BLaER1 (cell line): ENCODE results near the gene AKR1E2.

Experiments
- H3K27ac ChIP-seq: shearing (Covaris generic); formaldehyde crosslinking; 2 replicates; pipeline ENCODE4 v1.8.1; 2022
- H3K27me3 ChIP-seq: shearing (Covaris generic); formaldehyde crosslinking; 2 replicates; pipeline ENCODE4 v1.8.1; 2022
- H3K36me3 ChIP-seq: shearing (Covaris generic); formaldehyde crosslinking; 2 replicates; pipeline ENCODE4 v1.8.1; 2022
- H3K4me1 ChIP-seq: shearing (Covaris generic); formaldehyde crosslinking; 2 replicates; pipeline ENCODE4 v1.8.1; 2022
- H3K4me2 ChIP-seq: shearing (Covaris generic); formaldehyde crosslinking; 2 replicates; pipeline ENCODE4 v1.8.1; 2022
- H3K4me3 ChIP-seq: shearing (Covaris generic); formaldehyde crosslinking; 2 replicates; pipeline ENCODE4 v1.8.1; 2022
- H3K9ac ChIP-seq: shearing (Covaris generic); formaldehyde crosslinking; 2 replicates; pipeline ENCODE4 v1.8.1; 2022
- H3K9me3 ChIP-seq: shearing (Covaris generic); formaldehyde crosslinking; 2 replicates; pipeline ENCODE4 v1.8.1; 2022
- H4K20me1 ChIP-seq: shearing (Covaris generic); formaldehyde crosslinking; 2 replicates; pipeline ENCODE4 v1.8.1; 2022
- Cebpa-rat ChIP-seq: shearing (Covaris generic); IDR thresholded peaks from 2 replicates; pipeline ENCODE4 v1.8.1; 2022

The AKR1E2 gene

GRCh38 chr10:4838743-4839142, 12.7 kb downstream of the AKR1E2 start:
- H4K20me1 ChIP-seq = no peaks in the 10 kb centered on the region
- H3K36me3 ChIP-seq = no peaks in the 10 kb centered on the region
- H3K4me3 ChIP-seq = no peak overlapping the region
- H3K4me2 ChIP-seq = no peak overlapping the region
- no peaks in the 10 kb centered on the region for H3K27me3 ChIP-seq
- TF ChIP-seq Cebpa-rat = no peak
- H3K9ac ChIP-seq = no peak overlapping the region
- H3K9me3 ChIP-seq = no peaks in the 10 kb centered on the region
- H3K27ac ChIP-seq = no peak overlapping the region
- H3K4me1 ChIP-seq = no peaks in the 10 kb centered on the region

- Histone ChIP-seq H3K9me3 (no peaks in the 10 kb centered on the region), H3K36me3 (no peaks in the 10 kb centered on the region), H3K9ac (no peak overlapping the region), H3K4me1 (no peaks in the 10 kb centered on the region), H3K27ac (no peak overlapping the region), H4K20me1 (no peaks in the 10 kb centered on the region), H3K27me3 (no peaks in the 10 kb centered on the region), H3K4me3 (no peak overlapping the region), H3K4me2 (no peak overlapping the region)
- TF ChIP-seq Cebpa-rat = no peak
Observed at GRCh38 chr10:4839353-4839752, 13.3 kb downstream of the AKR1E2 start.

GRCh38 chr10:4840151-4840550, 14.1 kb downstream of the AKR1E2 start:
- Histone ChIP-seq H3K4me1 (no peaks in the 10 kb centered on the region), H3K4me3 (no peak overlapping the region), H3K27me3 (no peaks in the 10 kb centered on the region), H3K36me3 (no peaks in the 10 kb centered on the region), H3K9me3 (peaks cover 5% of the 10 kb centered on the region), H3K27ac (no peak overlapping the region), H3K9ac (no peak overlapping the region), H3K4me2 (no peak overlapping the region), H4K20me1 (no peaks in the 10 kb centered on the region)
- TF ChIP-seq Cebpa-rat = no peak

GRCh38 chr10:4843525-4844180, 17.6 kb downstream of the AKR1E2 start:
- H3K4me3 ChIP-seq = no peak overlapping the region
- no peak overlapping the region for H3K4me2 ChIP-seq
- no peaks in the 10 kb centered on the region for H3K36me3 ChIP-seq
- H3K27me3 ChIP-seq = no peaks in the 10 kb centered on the region
- H3K9me3 ChIP-seq = peaks cover 5% of the 10 kb centered on the region
- H4K20me1 ChIP-seq = no peaks in the 10 kb centered on the region
- no peak overlapping the region for H3K27ac ChIP-seq
- H3K4me1 ChIP-seq = no peaks in the 10 kb centered on the region
- H3K9ac ChIP-seq = no peak overlapping the region
- no peak for TF ChIP-seq Cebpa-rat

- Histone ChIP-seq H3K4me1 (peaks cover 1% of the 10 kb centered on the region), H4K20me1 (no peaks in the 10 kb centered on the region), H3K9ac (no peak overlapping the region), H3K9me3 (peaks cover 5% of the 10 kb centered on the region), H3K27ac (no peak overlapping the region), H3K4me2 (no peak overlapping the region), H3K36me3 (no peaks in the 10 kb centered on the region), H3K4me3 (no peak overlapping the region), H3K27me3 (no peaks in the 10 kb centered on the region)
- TF ChIP-seq Cebpa-rat = no peak
Observed at GRCh38 chr10:4844864-4845263, 18.9 kb downstream of the AKR1E2 start.

- H3K4me2 ChIP-seq = no peak overlapping the region
- no peak overlapping the region for H3K27ac ChIP-seq
Observed at GRCh38 chr10:4845766-4846165, 19.8 kb downstream of the AKR1E2 start.

GRCh38 chr10:4846775-4847174, 20.8 kb downstream of the AKR1E2 start:
- peaks cover 8% of the 10 kb centered on the region for H3K4me1 ChIP-seq
- H4K20me1 ChIP-seq = no peaks in the 10 kb centered on the region
- no peaks in the 10 kb centered on the region for H3K36me3 ChIP-seq
- no peak overlapping the region for H3K27ac ChIP-seq
- no peak overlapping the region for H3K4me2 ChIP-seq
- H3K9ac ChIP-seq = no peak overlapping the region
- no peak for TF ChIP-seq Cebpa-rat
- H3K9me3 ChIP-seq = peaks cover 5% of the 10 kb centered on the region
- H3K27me3 ChIP-seq = no peaks in the 10 kb centered on the region
- H3K4me3 ChIP-seq = no peak overlapping the region

More at GRCh38 chr10:4845766-4846165, 19.8 kb downstream of the AKR1E2 start:
- H3K9me3 ChIP-seq = peaks cover 5% of the 10 kb centered on the region
- H3K9ac ChIP-seq = no peak overlapping the region
- H3K4me1 ChIP-seq = peaks cover 8% of the 10 kb centered on the region
- no peaks in the 10 kb centered on the region for H4K20me1 ChIP-seq
- TF ChIP-seq Cebpa-rat = no peak
- no peaks in the 10 kb centered on the region for H3K36me3 ChIP-seq
- H3K27me3 ChIP-seq = no peaks in the 10 kb centered on the region
- no peak overlapping the region for H3K4me3 ChIP-seq

- TF ChIP-seq Cebpa-rat = no peak
- Histone ChIP-seq H3K36me3 (no peaks in the 10 kb centered on the region), H3K4me2 (no peak overlapping the region)
Observed at GRCh38 chr10:4847561-4848355, 21.8 kb downstream of the AKR1E2 start.

GRCh38 chr10:4848356-4849041, 22.5 kb downstream of the AKR1E2 start:
- H3K4me1 ChIP-seq = peaks cover 8% of the 10 kb centered on the region
- no peak overlapping the region for H3K4me2 ChIP-seq
- H3K9ac ChIP-seq = no peak overlapping the region
- no peaks in the 10 kb centered on the region for H3K36me3 ChIP-seq
- no peaks in the 10 kb centered on the region for H4K20me1 ChIP-seq
- H3K9me3 ChIP-seq = peaks cover 5% of the 10 kb centered on the region
- TF ChIP-seq Cebpa-rat = no peak
- H3K27ac ChIP-seq = no peak overlapping the region
- no peak overlapping the region for H3K4me3 ChIP-seq
- no peaks in the 10 kb centered on the region for H3K27me3 ChIP-seq

More at GRCh38 chr10:4847561-4848355, 21.8 kb downstream of the AKR1E2 start:
- Histone ChIP-seq H3K27me3 (no peaks in the 10 kb centered on the region), H3K9ac (no peak overlapping the region), H3K4me3 (no peak overlapping the region), H3K27ac (no peak overlapping the region), H4K20me1 (no peaks in the 10 kb centered on the region), H3K4me1 (peaks cover 8% of the 10 kb centered on the region), H3K9me3 (peaks cover 5% of the 10 kb centered on the region)

GRCh38 chr10:4849042-4849402, 23.0 kb downstream of the AKR1E2 start:
- Histone ChIP-seq H3K9me3 (peaks cover 5% of the 10 kb centered on the region), H3K4me2 (no peak overlapping the region), H3K27ac (no peak overlapping the region), H3K4me1 (peaks cover 8% of the 10 kb centered on the region), H3K36me3 (no peaks in the 10 kb centered on the region), H3K4me3 (no peak overlapping the region), H4K20me1 (no peaks in the 10 kb centered on the region), H3K27me3 (no peaks in the 10 kb centered on the region), H3K9ac (no peak overlapping the region)
- no peak for TF ChIP-seq Cebpa-rat
